ENCODE measurements around the gene MOSMO.
"Not testable (repeated sequence)": the region's sequence is repeated elsewhere in the genome, so short reads cannot be mapped to it uniquely, and the experiment has no call there.

- not testable (repeated sequence) for TF ChIP-seq POLR2A (IDR thresholded peaks at IDR 0.05; ENCODE audit: low read length); GATA1 (IDR thresholded peaks at IDR 0.05; ENCODE audit: low read depth, low read length)
Measured at GRCh38 chr16:22045888-22046287, 38.0 kb downstream of the MOSMO start.
